Measurements from ENCODE around the gene SLC1A7. TPM values are rescaled to one million over a fixed set of nuclear protein-coding genes. Genes with fewer than 3 reads are reported as not detected.

SLC1A7 gene
- total RNA-seq, 6 experiments from 2014 or later = 0.09 TPM; not detected in 5

DNA sequence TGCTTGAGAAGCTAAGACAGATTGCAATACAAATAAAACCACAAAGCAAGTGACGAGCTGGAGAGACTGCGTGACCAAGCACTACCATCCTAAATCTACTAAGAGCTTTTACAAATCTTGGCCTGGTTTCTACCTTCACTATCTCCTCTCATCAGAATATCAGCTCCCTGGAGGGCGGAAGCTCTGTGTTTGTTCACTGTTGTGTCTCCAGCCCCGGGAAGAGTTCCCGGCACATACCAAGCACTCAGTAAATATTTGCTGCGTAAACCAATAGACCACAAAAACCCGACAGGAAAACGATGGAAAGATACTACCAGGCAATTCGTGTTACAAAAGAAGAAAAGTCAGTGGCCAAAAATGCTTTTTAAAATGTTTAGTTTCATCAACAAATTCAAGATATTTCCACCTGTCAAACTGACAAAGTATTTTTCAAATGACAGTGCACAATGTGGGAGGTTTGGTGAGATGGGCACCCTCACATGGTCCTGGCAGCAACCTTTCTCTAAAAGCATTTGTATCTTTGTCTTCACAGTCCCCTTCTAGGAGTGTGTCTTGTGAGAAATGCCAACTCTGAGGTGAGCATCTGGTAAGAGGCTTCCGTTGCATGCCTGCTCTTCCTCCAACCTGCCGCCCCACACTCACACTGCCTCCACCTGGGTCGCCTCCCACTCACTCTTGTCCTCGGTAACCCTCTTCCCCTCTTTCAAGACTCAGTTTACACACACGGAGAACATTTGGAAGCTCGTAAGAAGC lies 34.7 kb downstream of the SLC1A7 start:
- DNase-seq = peak; percentile 99
- peaks cover 59% of the 10 kb centered on the region for H3K4me1 Mint-ChIP-seq (ENCODE audit: low read depth)
- peaks cover 21% of the 10 kb centered on the region for H3K36me3 Mint-ChIP-seq (ENCODE audit: low read depth)
- peaks cover 4% of the 10 kb centered on the region; the same call in 1 of the 2 replicates for H3K27me3 Mint-ChIP-seq (ENCODE audit: insufficient read depth)
- peak overlapping the region; percentile 86 for H3K27ac Mint-ChIP-seq
- peak overlapping the region; percentile 59; the same call in 1 of the 2 replicates for H3K4me3 Mint-ChIP-seq
- TF ChIP-seq, protein P1, sequence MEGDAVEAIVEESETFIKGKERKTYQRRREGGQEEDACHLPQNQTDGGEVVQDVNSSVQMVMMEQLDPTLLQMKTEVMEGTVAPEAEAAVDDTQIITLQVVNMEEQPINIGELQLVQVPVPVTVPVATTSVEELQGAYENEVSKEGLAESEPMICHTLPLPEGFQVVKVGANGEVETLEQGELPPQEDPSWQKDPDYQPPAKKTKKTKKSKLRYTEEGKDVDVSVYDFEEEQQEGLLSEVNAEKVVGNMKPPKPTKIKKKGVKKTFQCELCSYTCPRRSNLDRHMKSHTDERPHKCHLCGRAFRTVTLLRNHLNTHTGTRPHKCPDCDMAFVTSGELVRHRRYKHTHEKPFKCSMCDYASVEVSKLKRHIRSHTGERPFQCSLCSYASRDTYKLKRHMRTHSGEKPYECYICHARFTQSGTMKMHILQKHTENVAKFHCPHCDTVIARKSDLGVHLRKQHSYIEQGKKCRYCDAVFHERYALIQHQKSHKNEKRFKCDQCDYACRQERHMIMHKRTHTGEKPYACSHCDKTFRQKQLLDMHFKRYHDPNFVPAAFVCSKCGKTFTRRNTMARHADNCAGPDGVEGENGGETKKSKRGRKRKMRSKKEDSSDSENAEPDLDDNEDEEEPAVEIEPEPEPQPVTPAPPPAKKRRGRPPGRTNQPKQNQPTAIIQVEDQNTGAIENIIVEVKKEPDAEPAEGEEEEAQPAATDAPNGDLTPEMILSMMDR (IDR thresholded peaks at IDR 0.05) = no peak
- peaks cover 22% of the 10 kb centered on the region for H3K9me3 Mint-ChIP-seq

DNA sequence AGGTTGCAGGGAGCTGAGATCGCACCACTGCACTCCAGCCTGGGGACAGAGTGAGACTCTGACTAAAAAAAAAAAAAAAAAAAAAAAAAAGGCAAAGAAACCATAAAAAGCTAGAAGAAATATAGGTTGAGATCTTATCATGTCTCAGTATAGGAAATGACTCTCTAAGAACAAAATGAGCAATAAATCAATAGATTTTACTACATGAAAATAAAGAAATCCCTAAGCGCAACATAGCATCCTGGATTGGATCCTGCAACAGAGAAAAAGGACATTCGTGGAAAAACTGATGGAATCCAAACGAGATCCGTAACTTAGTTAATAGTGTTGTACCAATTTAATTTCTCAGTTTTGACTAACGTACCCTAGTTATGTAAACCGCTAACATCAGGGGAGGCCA lies 35.3 kb downstream of the SLC1A7 start:
- Mint-ChIP-seq H3K4me1 (ENCODE audit: low read depth) (peaks cover 53% of the 10 kb centered on the region), H3K9me3 (peaks cover 16% of the 10 kb centered on the region), H3K27me3 (ENCODE audit: insufficient read depth) (peaks cover 4% of the 10 kb centered on the region; the same call in 1 of the 2 replicates), H3K4me3 (peak overlapping the region; percentile 59; the same call in 1 of the 2 replicates), H3K27ac (peak overlapping the region; percentile 86), H3K36me3 (ENCODE audit: low read depth) (peaks cover 16% of the 10 kb centered on the region)
- TF ChIP-seq, protein P1 (IDR thresholded peaks at IDR 0.05) = no peak
- no peak for DNase-seq

DNA sequence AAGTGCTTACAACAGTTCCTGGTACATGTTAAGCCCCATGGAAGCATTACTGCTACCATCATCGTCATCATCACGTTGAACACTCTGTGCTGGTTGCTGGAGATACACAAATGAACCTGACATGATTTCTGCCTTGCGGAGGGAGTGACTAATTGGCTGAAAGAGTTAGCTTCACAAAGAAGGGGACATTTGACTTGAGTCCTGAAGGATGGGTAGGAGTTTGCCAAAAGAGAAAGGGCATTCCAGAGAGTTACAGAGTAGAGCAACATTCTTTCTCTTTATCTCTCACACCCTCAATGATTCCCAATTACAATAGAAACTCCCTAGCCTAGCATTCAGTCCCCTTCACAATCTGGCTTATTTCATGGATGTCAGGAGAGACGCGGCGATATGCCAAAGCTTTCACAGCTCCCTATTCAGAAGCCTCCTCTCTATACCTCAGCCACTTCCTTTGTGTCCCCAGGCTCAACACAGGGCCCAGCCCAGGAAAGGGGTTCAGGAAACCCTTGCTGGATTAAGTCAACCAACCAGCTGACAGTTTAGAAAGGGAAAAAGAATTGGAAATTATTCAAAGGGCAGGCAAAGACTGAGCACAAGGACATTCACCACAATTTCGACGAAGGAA lies 38.0 kb downstream of the SLC1A7 start:
- Mint-ChIP-seq H3K27me3 (ENCODE audit: insufficient read depth) (no peaks in the 10 kb centered on the region), H3K4me3 (no peak overlapping the region), H3K9me3 (no peaks in the 10 kb centered on the region), H3K36me3 (ENCODE audit: low read depth) (no peaks in the 10 kb centered on the region), H3K27ac (no peak overlapping the region), H3K4me1 (ENCODE audit: low read depth) (peaks cover 26% of the 10 kb centered on the region)
- no peak for DNase-seq
- TF ChIP-seq, protein P1 (IDR thresholded peaks at IDR 0.05) = no peak

DNA sequence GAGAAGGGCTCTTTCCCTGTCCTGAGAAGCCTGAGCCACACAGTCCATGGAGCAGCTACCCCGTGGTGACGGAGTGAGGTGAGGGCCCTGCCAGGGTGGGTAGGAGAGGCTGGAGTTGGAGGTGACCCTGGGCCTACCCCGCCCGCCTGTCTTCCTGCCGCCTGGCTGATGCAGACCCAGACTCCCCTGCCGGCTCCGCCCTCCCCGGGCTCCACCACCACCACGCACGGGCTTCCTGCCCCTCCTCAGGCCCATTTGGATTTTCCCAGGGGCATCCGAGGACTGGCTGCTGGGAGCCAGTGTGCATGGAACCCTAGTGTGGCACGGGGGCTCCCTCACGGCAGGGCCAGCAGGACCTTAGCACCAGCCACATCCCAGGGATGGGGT lies 47.9 kb downstream of the SLC1A7 start:
- TF ChIP-seq, protein P1 (IDR thresholded peaks at IDR 0.05) = no peak
- DNase-seq = no peak
- Mint-ChIP-seq H3K27ac (no peak overlapping the region), H3K9me3 (no peaks in the 10 kb centered on the region), H3K36me3 (ENCODE audit: low read depth) (no peaks in the 10 kb centered on the region), H3K27me3 (ENCODE audit: insufficient read depth) (peaks cover 2% of the 10 kb centered on the region), H3K4me1 (ENCODE audit: low read depth) (peaks cover 9% of the 10 kb centered on the region), H3K4me3 (no peak overlapping the region)

DNA sequence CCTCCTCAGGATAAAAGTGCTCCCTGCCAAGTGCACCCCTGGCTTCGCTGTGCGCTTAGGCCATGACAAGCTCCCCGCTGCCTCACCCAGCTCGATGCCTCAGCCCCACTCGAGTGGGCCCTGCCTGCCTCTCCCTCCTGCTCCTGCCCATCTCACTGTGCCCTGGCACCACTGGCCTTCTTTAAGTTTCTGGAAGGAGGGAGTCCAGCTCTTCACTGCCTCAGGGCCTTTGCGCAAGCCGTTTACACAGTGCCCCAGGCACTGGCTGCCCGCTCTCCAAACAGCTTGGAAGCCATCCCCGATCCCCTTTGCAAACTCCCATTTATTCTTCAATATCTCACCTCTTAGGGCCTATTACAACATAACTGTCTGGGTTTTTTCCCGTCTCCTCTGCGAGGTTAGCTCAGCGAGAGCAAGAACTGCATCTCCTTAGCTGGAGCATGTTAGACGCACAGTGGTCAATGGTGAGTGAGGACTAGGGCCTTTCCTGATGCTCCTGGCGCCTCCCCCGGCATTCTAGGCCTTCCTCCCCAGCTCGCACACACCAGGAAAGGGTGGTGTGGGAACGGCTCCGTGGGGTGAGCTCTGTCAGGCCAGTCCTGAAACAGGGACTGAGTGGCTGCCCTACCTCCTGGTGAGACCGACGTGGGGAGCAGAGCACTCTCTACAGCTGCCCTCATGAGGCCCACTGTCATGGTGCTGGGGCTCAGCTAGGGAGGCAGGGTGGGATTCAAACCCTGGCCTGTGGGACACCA lies 48.5 kb downstream of the SLC1A7 start:
- no peaks in the 10 kb centered on the region for H3K36me3 Mint-ChIP-seq (ENCODE audit: low read depth)
- peaks cover 2% of the 10 kb centered on the region for H3K27me3 Mint-ChIP-seq (ENCODE audit: insufficient read depth)
- no peak for DNase-seq
- TF ChIP-seq, protein P1 (IDR thresholded peaks at IDR 0.05) = no peak
- H3K4me3 Mint-ChIP-seq = no peak overlapping the region
- no peaks in the 10 kb centered on the region for H3K9me3 Mint-ChIP-seq
- peaks cover 15% of the 10 kb centered on the region for H3K4me1 Mint-ChIP-seq (ENCODE audit: low read depth)
- H3K27ac Mint-ChIP-seq = no peak overlapping the region
